ENCODE data around the gene ZNF561. TPM values are rescaled to one million over a fixed set of nuclear protein-coding genes. Genes with fewer than 3 reads are reported as not detected.

ZNF561 gene
- total and polyA plus RNA-seq, 9 of the 15 experiments (the other 6 are each of a cell fraction or from before 2014, with no cell fraction given), result 13.9 to 34.9 (median 23.6) TPM

- TF ChIP-seq, protein P1, sequence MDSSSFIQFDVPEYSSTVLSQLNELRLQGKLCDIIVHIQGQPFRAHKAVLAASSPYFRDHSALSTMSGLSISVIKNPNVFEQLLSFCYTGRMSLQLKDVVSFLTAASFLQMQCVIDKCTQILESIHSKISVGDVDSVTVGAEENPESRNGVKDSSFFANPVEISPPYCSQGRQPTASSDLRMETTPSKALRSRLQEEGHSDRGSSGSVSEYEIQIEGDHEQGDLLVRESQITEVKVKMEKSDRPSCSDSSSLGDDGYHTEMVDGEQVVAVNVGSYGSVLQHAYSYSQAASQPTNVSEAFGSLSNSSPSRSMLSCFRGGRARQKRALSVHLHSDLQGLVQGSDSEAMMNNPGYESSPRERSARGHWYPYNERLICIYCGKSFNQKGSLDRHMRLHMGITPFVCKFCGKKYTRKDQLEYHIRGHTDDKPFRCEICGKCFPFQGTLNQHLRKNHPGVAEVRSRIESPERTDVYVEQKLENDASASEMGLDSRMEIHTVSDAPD (CRISPR knock-in tag; IDR thresholded peaks at IDR 0.05), result no peak
- TF ChIP-seq VEZF1 (CRISPR knock-in tag; IDR thresholded peaks at IDR 0.05), result peak; percentile 69
- TF ChIP-seq ZNF764 (CRISPR knock-in tag; IDR thresholded peaks at IDR 0.05; ENCODE audit: low read depth), result no peak
- TF ChIP-seq TRIM28 (IDR thresholded peaks at IDR 0.05), result no peak; the same call in 1 of the 2 replicates
- no peak for TF ChIP-seq TFAM (CRISPR knock-in tag; conservative IDR thresholded peaks at IDR 0.05)
- peak; percentile 73; the same call in 1 of the 2 replicates for TF ChIP-seq ZNF766 (CRISPR knock-in tag; conservative IDR thresholded peaks at IDR 0.05)
- TF ChIP-seq PRPF4 (IDR thresholded peaks at IDR 0.05; ENCODE audit: insufficient read depth, low read depth, low read length, poor library complexity, severe bottlenecking), result no peak
- no peak for TF ChIP-seq E2F3 (CRISPR knock-in tag; IDR thresholded peaks at IDR 0.05)
- TF ChIP-seq DPF2 (IDR thresholded peaks at IDR 0.05), result peak; percentile 45
- no peak for TF ChIP-seq ZNF695 (CRISPR knock-in tag; IDR thresholded peaks at IDR 0.05)
- peak; percentile 54; the same call in 1 of the 2 replicates for TF ChIP-seq ARID4B (CRISPR knock-in tag; IDR thresholded peaks at IDR 0.05)
- 0 out of 2 replicates have a peak, but pooled peaks have one; percentile 1 for TF ChIP-seq SMC3 (conservative IDR thresholded peaks at IDR 0.05; ENCODE audit: insufficient read depth, low read depth, low read length)
- TF ChIP-seq THRAP3 (IDR thresholded peaks at IDR 0.05; ENCODE audit: borderline replicate concordance), result peak; percentile 86; the same call in 1 of the 2 replicates
- TF ChIP-seq RBM34 (IDR thresholded peaks at IDR 0.05; ENCODE audit: borderline replicate concordance, insufficient read depth, low read length), result no peak
These were observed at the start of gene ZNF561 (continued) for GRCh38 chr19:9621156-9622037.

Measured in K562 (cell line).